ENCODE measurements around the gene TUNAR.

TUNAR gene

GRCh38 chr14:95876761-95877538, at the start of gene TUNAR:
TUNAR (plus strand) TSS chr14:95876832.
- no peak for FAIRE-seq

GRCh38 chr14:95828649-95829265, 47.9 kb upstream of the TUNAR start:
- no peak for FAIRE-seq

- no peak for FAIRE-seq
Measured at GRCh38 chr14:95829321-95829720, 47.3 kb upstream of the TUNAR start.

GRCh38 chr14:95830386-95830785, 46.2 kb upstream of the TUNAR start:
- FAIRE-seq, result no peak

- no peak for FAIRE-seq
Measured at GRCh38 chr14:95831041-95831440, 45.6 kb upstream of the TUNAR start.

- no peak for FAIRE-seq
Measured at GRCh38 chr14:95831468-95831867, 45.2 kb upstream of the TUNAR start.

GRCh38 chr14:95832012-95832411, 44.6 kb upstream of the TUNAR start:
- FAIRE-seq, result no peak

GRCh38 chr14:95833429-95833828, 43.2 kb upstream of the TUNAR start:
- FAIRE-seq, result no peak

GRCh38 chr14:95834496-95834895, 42.1 kb upstream of the TUNAR start:
- FAIRE-seq, result no peak

GRCh38 chr14:95835121-95835730, 41.4 kb upstream of the TUNAR start:
- FAIRE-seq, result no peak

- FAIRE-seq, result no peak
Measured at GRCh38 chr14:95838862-95839261, 37.8 kb upstream of the TUNAR start.

GRCh38 chr14:95840094-95840700, 36.4 kb upstream of the TUNAR start:
- FAIRE-seq, result no peak

GRCh38 chr14:95841668-95842067, 35.0 kb upstream of the TUNAR start:
- FAIRE-seq, result no peak

GRCh38 chr14:95849761-95850160, 26.9 kb upstream of the TUNAR start:
- FAIRE-seq, result no peak

GRCh38 chr14:95850429-95850828, 26.2 kb upstream of the TUNAR start:
- no peak for FAIRE-seq

GRCh38 chr14:95855606-95856005, 21.0 kb upstream of the TUNAR start:
- no peak for FAIRE-seq

GRCh38 chr14:95857275-95857674, 19.4 kb upstream of the TUNAR start:
- no peak for FAIRE-seq

- no peak for FAIRE-seq
Measured at GRCh38 chr14:95858893-95859292, 17.7 kb upstream of the TUNAR start.

GRCh38 chr14:95862243-95862642, 14.4 kb upstream of the TUNAR start:
- FAIRE-seq, result no peak

- FAIRE-seq, result no peak
Measured at GRCh38 chr14:95863295-95863694, 13.3 kb upstream of the TUNAR start.

GRCh38 chr14:95869776-95870175, 6.9 kb upstream of the TUNAR start:
- FAIRE-seq, result no peak

- FAIRE-seq, result no peak
Measured at GRCh38 chr14:95870772-95871171, 5.9 kb upstream of the TUNAR start.

- FAIRE-seq, result no peak
Measured at GRCh38 chr14:95871531-95871930, 5.1 kb upstream of the TUNAR start.

GRCh38 chr14:95872777-95873176, 3.9 kb upstream of the TUNAR start:
- no peak for FAIRE-seq
